ENCODE measurements around the gene F2.

DNA sequence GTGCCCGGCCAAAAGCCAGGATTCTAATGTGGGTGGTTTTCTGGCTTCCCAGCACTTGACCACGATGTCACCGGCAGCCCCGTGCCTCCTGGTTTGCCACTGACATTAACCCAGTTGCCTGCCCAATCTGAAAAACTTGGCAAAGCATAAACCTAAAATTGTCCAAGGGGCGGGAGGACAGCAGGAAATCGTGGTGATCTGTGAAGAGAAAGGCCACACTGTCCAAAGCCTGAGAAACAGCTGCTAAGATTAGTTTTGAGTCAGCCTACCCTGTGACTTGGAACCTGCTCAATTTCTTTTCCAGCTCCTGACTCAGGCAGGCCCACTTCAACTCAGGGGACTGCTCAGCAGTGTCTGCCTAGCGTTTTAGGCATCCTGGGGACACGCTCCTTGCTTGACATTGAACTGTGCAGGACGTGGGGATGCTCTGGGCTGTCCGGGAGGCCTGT is 8.2 kb upstream of the F2 start:
- TF ChIP-seq, protein P1, sequence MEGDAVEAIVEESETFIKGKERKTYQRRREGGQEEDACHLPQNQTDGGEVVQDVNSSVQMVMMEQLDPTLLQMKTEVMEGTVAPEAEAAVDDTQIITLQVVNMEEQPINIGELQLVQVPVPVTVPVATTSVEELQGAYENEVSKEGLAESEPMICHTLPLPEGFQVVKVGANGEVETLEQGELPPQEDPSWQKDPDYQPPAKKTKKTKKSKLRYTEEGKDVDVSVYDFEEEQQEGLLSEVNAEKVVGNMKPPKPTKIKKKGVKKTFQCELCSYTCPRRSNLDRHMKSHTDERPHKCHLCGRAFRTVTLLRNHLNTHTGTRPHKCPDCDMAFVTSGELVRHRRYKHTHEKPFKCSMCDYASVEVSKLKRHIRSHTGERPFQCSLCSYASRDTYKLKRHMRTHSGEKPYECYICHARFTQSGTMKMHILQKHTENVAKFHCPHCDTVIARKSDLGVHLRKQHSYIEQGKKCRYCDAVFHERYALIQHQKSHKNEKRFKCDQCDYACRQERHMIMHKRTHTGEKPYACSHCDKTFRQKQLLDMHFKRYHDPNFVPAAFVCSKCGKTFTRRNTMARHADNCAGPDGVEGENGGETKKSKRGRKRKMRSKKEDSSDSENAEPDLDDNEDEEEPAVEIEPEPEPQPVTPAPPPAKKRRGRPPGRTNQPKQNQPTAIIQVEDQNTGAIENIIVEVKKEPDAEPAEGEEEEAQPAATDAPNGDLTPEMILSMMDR (IDR thresholded peaks at IDR 0.05; ENCODE audit: borderline replicate concordance, extremely low read depth, low read length, poor library complexity, severe bottlenecking), result no peak
- no peak for TF ChIP-seq EZH2 (IDR thresholded peaks at IDR 0.05; ENCODE audit: borderline replicate concordance, low read depth, low read length, severe bottlenecking)
